HG02870 (cell line): ENCODE measurements around the gene EPHB6.
A peak's percentile ranks its signal among the peaks of the same experiment; 100 is the strongest.

Experiments used
- ATAC-seq: cut with Tn5 transposase; IDR thresholded peaks from one replicate; pipeline ENCODE4 v1.9.1; 2021; ENCODE audit warnings: mild to moderate bottlenecking, moderate library complexity; ENCODE audit not compliant: unreplicated experiment

EPHB6 gene

GRCh38 chr7:142894112-142894984 lies 39.5 kb downstream of the EPHB6 start:
- ATAC-seq = no peak

- ATAC-seq = no peak
Measured at GRCh38 chr7:142894985-142895593, 40.2 kb downstream of the EPHB6 start.

GRCh38 chr7:142896151-142896550 lies 41.3 kb downstream of the EPHB6 start:
- no peak for ATAC-seq

- ATAC-seq = no peak
Measured at GRCh38 chr7:142896741-142897379, 42.0 kb downstream of the EPHB6 start.

GRCh38 chr7:142897691-142898090 lies 42.8 kb downstream of the EPHB6 start:
- ATAC-seq = no peak

GRCh38 chr7:142898377-142899170 lies 43.7 kb downstream of the EPHB6 start:
- ATAC-seq = no peak

- no peak for ATAC-seq
Measured at GRCh38 chr7:142899661-142900060, 44.8 kb downstream of the EPHB6 start.

- no peak for ATAC-seq
Measured at GRCh38 chr7:142901426-142902259, 46.8 kb downstream of the EPHB6 start.

- ATAC-seq = no peak
Measured at GRCh38 chr7:142904128-142904527, 49.3 kb downstream of the EPHB6 start.

- no peak for ATAC-seq
Measured at GRCh38 chr7:142905759-142906158, 50.9 kb downstream of the EPHB6 start.

GRCh38 chr7:142906643-142907042 lies 51.8 kb downstream of the EPHB6 start:
- no peak for ATAC-seq

GRCh38 chr7:142908290-142908689 lies 53.4 kb downstream of the EPHB6 start:
- ATAC-seq = no peak

- peak; percentile 69 for ATAC-seq
Measured at GRCh38 chr7:142908921-142909890, 54.3 kb downstream of the EPHB6 start.

GRCh38 chr7:142910031-142910433 lies 55.2 kb downstream of the EPHB6 start:
- no peak for ATAC-seq

- no peak for ATAC-seq
Measured at GRCh38 chr7:142910481-142910880, 55.6 kb downstream of the EPHB6 start.

GRCh38 chr7:142913051-142913450 lies 58.2 kb downstream of the EPHB6 start:
- ATAC-seq = no peak

- ATAC-seq = no peak
Measured at GRCh38 chr7:142913566-142913965, 58.7 kb downstream of the EPHB6 start.

GRCh38 chr7:142914121-142914520 lies 59.2 kb downstream of the EPHB6 start:
- ATAC-seq = no peak

GRCh38 chr7:142915315-142915714 lies 60.4 kb downstream of the EPHB6 start:
- ATAC-seq = no peak
